ENCODE results near the gene TSPYL1.

GRCh38 chr6:116290799-116291198 is 11.1 kb upstream of the TSPYL1 start:
- TF ChIP-seq CTCF (IDR thresholded peaks at IDR 0.05): no peak
- no peak for TF ChIP-seq TEAD1 (CRISPR knock-in tag; IDR thresholded peaks at IDR 0.05)
- no peak for TF ChIP-seq ELF4 (CRISPR knock-in tag; IDR thresholded peaks at IDR 0.05; ENCODE audit: low read depth)
- no peak for TF ChIP-seq SP1 (CRISPR knock-in tag; conservative IDR thresholded peaks at IDR 0.05)
- TF ChIP-seq USF1 (CRISPR knock-in tag; IDR thresholded peaks at IDR 0.05): no peak
- no peak for TF ChIP-seq STAT6 (CRISPR knock-in tag; conservative IDR thresholded peaks at IDR 0.05; ENCODE audit: low read depth)
- no peak for TF ChIP-seq ATF2 (CRISPR knock-in tag; IDR thresholded peaks at IDR 0.05; ENCODE audit: borderline replicate concordance, low read depth)
- TF ChIP-seq E2F5 (CRISPR knock-in tag; IDR thresholded peaks at IDR 0.05): no peak
